Non-pigmented ciliary epithelial cell (primary cell): ENCODE data around the gene CIC.
"Not testable (repeated sequence)": the region's sequence is repeated elsewhere in the genome, so short reads cannot be mapped to it uniquely, and the experiment has no call there.

Experiments
- DNase-seq: peaks from one replicate; pipeline ENCODE4 v3.0.0-alpha.2; 2010; ENCODE audit warnings: low read depth

The CIC gene

GRCh38 chr19:42333975-42334696 lies 65.1 kb downstream of the CIC start:
- no peak for DNase-seq

DNA sequence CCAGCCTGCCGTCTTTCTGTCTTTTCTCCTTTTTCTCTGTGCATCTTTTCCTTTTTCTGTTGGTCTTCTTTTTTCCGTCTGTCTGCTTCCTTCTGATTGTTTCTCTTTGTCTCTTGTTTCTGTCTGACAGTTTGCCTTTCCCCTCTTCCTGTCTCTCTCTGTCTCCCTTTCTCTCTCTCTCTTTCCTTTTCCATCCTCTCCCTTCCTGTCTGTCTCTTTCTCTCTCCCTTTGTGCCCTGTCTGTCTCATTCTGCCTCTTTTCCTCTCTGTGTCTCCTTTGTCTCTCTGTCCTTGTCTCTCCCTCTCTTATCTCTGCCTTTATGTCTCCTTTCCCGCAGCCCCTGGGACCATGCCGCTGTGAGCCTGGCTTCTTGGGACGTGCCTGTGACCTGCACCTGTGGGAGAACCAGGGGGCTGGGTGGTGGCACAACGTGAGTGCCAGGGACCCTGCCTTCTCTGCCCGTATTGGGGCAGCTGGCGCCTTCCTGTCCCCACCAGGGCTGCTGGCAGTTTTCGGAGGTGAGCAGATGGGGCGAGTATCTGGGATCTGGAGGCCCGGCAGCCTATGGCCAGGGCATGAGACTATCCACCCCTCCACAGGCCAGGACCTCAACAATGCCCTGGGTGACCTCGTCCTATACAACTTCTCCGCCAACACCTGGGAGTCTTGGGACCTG lies 65.8 kb downstream of the CIC start:
- DNase-seq: no peak

DNA sequence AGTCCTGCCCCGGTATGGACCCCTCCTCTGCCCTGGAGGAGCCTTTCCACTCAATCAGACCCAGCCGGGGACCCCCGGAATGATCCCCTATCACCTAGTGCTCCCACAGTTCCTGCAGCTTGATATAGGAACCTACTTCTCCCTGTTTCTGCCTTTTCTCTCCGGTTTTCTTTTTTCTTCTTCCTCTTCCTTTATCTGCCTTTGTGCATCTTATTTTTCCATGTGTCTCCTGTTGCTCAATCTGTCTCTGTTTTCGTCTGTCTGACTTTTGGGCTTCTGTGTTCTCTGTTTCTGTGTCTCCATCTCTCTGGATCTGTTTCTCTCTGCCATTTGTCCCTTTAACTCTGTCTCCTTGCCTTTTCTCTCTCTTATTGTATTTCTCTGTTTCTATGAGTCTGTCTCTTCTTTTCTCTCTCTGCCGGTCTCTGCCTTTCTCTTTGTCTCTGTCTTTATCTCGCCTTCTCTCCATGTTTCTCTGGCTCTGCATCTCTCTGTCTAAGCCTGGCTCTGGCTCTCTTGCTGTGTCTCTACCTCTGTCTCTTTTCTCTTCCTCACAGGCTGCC lies 66.4 kb downstream of the CIC start:
- DNase-seq: no peak

DNA sequence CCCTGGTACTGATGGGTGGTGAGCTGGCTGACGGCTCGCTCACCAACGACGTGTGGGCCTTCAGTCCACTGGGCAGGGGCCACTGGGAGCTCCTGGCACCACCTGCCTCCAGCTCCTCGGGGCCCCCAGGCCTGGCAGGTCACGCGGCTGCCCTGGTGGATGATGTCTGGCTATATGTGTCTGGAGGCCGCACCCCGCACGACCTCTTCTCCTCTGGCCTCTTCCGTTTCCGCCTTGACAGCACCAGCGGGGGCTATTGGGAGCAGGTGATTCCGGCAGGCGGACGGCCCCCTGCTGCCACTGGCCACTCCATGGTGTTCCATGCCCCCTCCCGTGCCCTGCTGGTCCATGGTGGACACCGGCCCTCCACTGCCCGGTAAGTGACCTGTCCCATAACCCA lies 66.9 kb downstream of the CIC start:
- DNase-seq: no peak

GRCh38 chr19:42339126-42339860 lies 70.2 kb downstream of the CIC start:
- DNase-seq: not testable (repeated sequence)

DNA sequence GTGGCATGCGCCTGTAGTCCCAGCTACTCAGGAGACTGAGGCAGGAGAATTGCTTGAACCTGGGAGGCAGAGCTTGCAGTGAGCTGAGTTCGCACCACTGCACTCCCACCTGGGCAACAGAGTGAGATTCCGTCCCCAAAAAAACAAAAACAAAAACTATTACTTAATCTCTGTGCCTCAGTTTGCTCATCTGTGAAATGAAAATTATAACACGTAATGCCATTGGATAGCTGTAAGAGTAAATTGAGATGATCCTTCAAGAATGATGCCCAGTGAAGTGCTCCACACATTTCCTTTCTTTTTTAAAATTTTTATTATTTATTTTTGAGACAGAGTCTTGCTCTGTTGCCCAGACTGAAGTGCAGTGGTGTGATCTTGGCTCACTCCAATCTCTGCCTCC lies 70.9 kb downstream of the CIC start:
- not testable (repeated sequence) for DNase-seq

GRCh38 chr19:42343344-42344110 lies 74.5 kb downstream of the CIC start:
- DNase-seq: no peak

DNA sequence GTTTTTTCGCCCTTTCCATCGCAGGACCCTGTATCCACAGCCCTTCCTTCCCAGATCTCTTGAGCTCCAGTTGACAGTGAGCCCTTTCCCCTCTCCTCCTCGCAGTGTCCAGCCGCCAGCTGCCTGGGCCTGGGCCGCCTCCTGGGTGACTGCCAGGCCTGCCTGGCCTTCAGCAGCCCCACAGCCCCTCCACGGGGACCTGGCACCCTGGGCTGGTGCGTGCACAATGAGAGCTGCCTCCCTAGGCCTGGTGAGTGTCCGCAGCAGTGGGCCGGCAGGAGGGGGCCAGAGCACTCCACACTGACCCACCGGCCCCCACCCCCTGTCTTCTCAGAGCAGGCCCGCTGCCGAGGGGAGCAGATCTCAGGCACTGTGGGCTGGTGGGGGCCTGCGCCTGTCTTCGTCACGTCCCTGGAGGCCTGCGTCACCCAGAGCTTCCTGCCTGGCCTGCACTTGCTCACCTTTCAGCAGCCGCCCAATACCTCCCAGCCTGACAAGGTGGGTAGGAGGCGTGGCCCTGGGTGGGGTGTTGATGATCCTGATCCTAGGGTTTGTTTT lies 75.4 kb downstream of the CIC start:
- no peak for DNase-seq
